ENCODE measurements around the gene TSR3.
A peak's percentile ranks its signal among the peaks of the same experiment; 100 is the strongest.

TSR3 gene

GRCh38 chr16:1351582-1352362, at the start of gene TSR3, which contains the start of gene GNPTG:
TSS of gene TSR3 (minus strand) at chr16:1351878. CDS start at chr16:1351804, 74 bp downstream.
TSS of gene GNPTG (plus strand) at chr16:1351931. CDS start at chr16:1351966, 35 bp downstream.
- DNase-seq: peak; percentile 89

GRCh38 chr16:1401061-1401757, 49.5 kb upstream of the TSR3 start:
- DNase-seq: no peak

- no peak for DNase-seq
Observed at GRCh38 chr16:1398826-1399581, 47.3 kb upstream of the TSR3 start.

GRCh38 chr16:1398351-1398750, 46.7 kb upstream of the TSR3 start:
- DNase-seq: no peak

GRCh38 chr16:1397779-1398178, 46.1 kb upstream of the TSR3 start:
- DNase-seq: no peak

- no peak for DNase-seq
Observed at GRCh38 chr16:1395444-1396031, 43.9 kb upstream of the TSR3 start.

GRCh38 chr16:1394367-1394951, 42.8 kb upstream of the TSR3 start:
- DNase-seq: no peak

- DNase-seq: no peak
Observed at GRCh38 chr16:1393613-1394176, 42.0 kb upstream of the TSR3 start.

- no peak for DNase-seq
Observed at GRCh38 chr16:1392826-1393225, 41.1 kb upstream of the TSR3 start.

- DNase-seq: no peak
Observed at GRCh38 chr16:1390239-1390779, 38.6 kb upstream of the TSR3 start.

- no peak for DNase-seq
Observed at GRCh38 chr16:1389762-1390161, 38.1 kb upstream of the TSR3 start.

GRCh38 chr16:1387331-1387730, 35.7 kb upstream of the TSR3 start:
- no peak for DNase-seq

GRCh38 chr16:1385232-1385631, 33.6 kb upstream of the TSR3 start:
- DNase-seq: no peak

- no peak for DNase-seq
Observed at GRCh38 chr16:1383556-1383955, 31.9 kb upstream of the TSR3 start.

GRCh38 chr16:1381612-1382406, 30.1 kb upstream of the TSR3 start:
- DNase-seq: no peak

- DNase-seq: no peak
Observed at GRCh38 chr16:1380195-1380594, 28.5 kb upstream of the TSR3 start.

- DNase-seq: peak; percentile 58
Observed at GRCh38 chr16:1379304-1380076, 27.8 kb upstream of the TSR3 start.

- peak; percentile 76 for DNase-seq
Observed at GRCh38 chr16:1378804-1379303, 27.2 kb upstream of the TSR3 start.

GRCh38 chr16:1378087-1378803, 26.6 kb upstream of the TSR3 start:
- no peak for DNase-seq
